GM12872 (cell line): ENCODE data around the gene LAMC2.

Experiments
- TF ChIP-seq, protein P1 (sequence below): IDR thresholded peaks from 3 replicates; pipeline ENCODE4 v1.5.1; 2011; ENCODE audit warnings: low read depth, mild to moderate bottlenecking, low read length, moderate library complexity; ENCODE audit not compliant: insufficient read depth

Gene LAMC2

DNA sequence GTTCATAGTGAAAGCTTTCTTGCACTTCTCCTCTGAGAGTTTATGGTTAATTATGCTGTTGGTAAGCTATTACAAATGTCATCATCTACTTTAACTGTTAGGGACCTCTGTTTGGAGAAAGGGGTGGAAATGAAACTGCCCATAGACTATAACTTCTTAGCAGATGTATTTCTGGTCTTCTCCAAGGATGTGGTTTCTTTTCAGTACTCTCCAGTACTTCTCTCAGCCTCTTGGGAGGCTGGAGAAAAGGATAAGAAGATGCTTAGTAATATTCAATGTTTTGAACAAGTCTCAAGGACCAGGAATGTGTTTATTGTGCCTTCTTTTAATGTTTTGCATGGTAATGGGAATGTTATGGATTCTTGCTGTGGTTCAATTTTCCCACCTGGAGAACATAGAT is 60.4 kb downstream of the LAMC2 start:
- TF ChIP-seq, protein P1, sequence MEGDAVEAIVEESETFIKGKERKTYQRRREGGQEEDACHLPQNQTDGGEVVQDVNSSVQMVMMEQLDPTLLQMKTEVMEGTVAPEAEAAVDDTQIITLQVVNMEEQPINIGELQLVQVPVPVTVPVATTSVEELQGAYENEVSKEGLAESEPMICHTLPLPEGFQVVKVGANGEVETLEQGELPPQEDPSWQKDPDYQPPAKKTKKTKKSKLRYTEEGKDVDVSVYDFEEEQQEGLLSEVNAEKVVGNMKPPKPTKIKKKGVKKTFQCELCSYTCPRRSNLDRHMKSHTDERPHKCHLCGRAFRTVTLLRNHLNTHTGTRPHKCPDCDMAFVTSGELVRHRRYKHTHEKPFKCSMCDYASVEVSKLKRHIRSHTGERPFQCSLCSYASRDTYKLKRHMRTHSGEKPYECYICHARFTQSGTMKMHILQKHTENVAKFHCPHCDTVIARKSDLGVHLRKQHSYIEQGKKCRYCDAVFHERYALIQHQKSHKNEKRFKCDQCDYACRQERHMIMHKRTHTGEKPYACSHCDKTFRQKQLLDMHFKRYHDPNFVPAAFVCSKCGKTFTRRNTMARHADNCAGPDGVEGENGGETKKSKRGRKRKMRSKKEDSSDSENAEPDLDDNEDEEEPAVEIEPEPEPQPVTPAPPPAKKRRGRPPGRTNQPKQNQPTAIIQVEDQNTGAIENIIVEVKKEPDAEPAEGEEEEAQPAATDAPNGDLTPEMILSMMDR: no peak

DNA sequence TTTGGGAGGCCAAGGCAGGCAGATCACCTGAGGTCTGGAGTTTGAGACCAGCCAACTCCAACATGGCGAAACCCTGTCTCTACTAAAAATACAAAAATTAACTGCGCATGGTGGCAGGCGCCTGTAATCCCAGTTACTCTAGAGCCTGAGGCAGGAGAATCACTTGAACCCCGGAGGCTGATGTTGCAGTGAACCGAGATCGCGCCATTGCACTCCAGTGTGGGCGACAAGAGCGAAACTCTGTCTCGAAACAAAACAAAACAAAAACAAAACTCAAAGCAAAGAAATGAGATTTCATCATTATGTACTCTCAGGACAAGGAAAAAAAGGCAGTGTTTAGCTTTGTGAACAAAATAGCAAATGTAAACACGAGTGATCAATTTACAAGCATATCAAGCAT is 61.0 kb downstream of the LAMC2 start:
- TF ChIP-seq, protein P1: no peak

DNA sequence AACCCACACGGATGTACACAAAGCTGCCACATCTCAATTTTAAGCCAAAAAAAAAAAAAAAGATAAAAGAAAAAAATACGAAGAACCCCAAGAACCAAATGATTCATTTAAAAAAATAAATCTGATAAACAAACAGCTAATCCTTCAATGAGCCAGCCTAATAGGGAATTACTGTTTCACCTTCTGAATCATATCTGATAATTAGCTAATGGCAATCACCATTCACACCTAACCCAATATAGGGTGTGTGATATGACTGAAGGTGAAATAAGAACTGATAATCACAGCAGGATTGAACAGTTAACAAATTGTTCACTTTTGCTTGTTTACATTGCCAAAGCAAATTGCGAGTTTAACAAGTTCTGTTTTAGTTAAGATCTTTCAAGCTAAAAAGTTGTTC is 61.4 kb downstream of the LAMC2 start:
- TF ChIP-seq, protein P1: no peak

- TF ChIP-seq, protein P1: no peak
Measured at GRCh38 chr1:183247931-183248330, 61.9 kb downstream of the LAMC2 start.

DNA sequence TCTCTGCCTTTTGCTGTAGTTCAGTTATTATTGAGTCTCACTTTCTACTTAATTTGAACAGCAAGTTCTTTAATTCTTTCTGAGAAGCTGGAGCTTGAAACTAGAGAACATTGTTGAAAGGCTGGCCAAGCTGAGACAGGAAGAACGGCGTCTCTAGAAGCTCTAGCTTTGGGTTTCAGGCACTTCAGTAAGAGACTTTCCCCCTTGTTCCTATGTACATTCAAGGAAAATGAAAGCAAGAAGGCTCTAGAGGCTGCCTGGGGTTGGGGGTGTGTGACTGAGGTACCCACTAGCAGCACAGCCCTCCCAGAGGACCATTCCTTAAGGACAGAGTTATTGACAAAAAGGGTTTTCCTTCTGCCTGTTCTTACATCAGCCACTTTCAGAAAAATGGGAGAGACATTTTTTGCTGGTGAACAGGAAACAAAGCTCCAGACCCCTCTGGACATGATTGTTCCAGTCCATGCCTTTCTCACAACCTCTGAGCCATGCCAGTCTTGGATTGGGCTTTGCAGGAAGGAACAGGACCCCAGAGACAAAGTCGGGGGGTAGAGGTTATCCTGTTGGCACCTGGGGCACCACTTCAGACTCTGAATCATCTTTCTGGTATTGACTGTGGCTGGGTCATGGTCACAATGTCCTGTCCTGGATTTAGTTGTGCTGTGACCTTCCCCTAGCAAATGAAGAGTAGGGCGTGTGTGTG is 63.1 kb downstream of the LAMC2 start:
- TF ChIP-seq, protein P1: no peak

GRCh38 chr1:183249941-183250452 is 63.9 kb downstream of the LAMC2 start:
- TF ChIP-seq, protein P1: no peak

GRCh38 chr1:183251101-183251958 is 65.3 kb downstream of the LAMC2 start:
- TF ChIP-seq, protein P1: no peak
